Kidney epithelial cell (primary cell): ENCODE results near the gene GNAT2. TPM values are rescaled to one million over a fixed set of nuclear protein-coding genes. Genes with fewer than 3 reads are reported as not detected.
A peak's percentile ranks its signal among the peaks of the same experiment; 100 is the strongest.

Source experiments
- DNase-seq: peaks from one replicate; pipeline ENCODE4 v3.0.0-alpha.2; 2010; ENCODE audit warnings: low read depth
- H3K27me3 ChIP-seq: 2 replicates; pipeline ENCODE4 v1.6.0; 2011; ENCODE audit warnings: low read length; ENCODE audit not compliant: control insufficient read depth, insufficient read depth
- H3K36me3 ChIP-seq: 2 replicates; pipeline ENCODE4 v1.5.1; 2011; ENCODE audit warnings: low read length; ENCODE audit not compliant: control insufficient read depth, insufficient read depth
- H3K4me3 ChIP-seq: 2 replicates; pipeline ENCODE4 v1.5.1; 2011; ENCODE audit warnings: low read depth, mild to moderate bottlenecking, control low read depth, low read length
- CTCF ChIP-seq: IDR thresholded peaks from 2 replicates; pipeline ENCODE4 v1.5.1; 2011; ENCODE audit warnings: mild to moderate bottlenecking, moderate library complexity, low read length, control low read depth, inconsistent platforms; ENCODE audit not compliant: insufficient read depth, poor library complexity, severe bottlenecking
- total RNA-seq: library from RNA; depleted of rRNA; stranded (reverse); fragments of >200 nt; gene quantifications from 2 replicates; pipeline ENCODE4 v1.2.3, GENCODE V29; 2015

The GNAT2 gene
- total RNA-seq, 1 donor from 2014 or later: not detected

GRCh38 chr1:109655615-109656519 lies 36.5 kb upstream of the GNAT2 start, which contains the start of gene GSTM4:
Gene GSTM4 (plus strand): TSS chr1:109656099. CDS start chr1:109656390, 291 bp downstream.
- TF ChIP-seq CTCF: no peak
- Histone ChIP-seq H3K27me3 (no peaks in the 10 kb centered on the region), H3K36me3 (no peaks in the 10 kb centered on the region), H3K4me3 (peak within 1 kb of the TSS; percentile 69)
- DNase-seq: no peak

- no peak for TF ChIP-seq CTCF
- Histone ChIP-seq H3K27me3 (no peaks in the 10 kb centered on the region), H3K36me3 (no peaks in the 10 kb centered on the region), H3K4me3 (no peak overlapping the region)
- no peak for DNase-seq
Observed at GRCh38 chr1:109654519-109654918, 35.1 kb upstream of the GNAT2 start.

- no peak for DNase-seq
- no peaks in the 10 kb centered on the region for H3K36me3 ChIP-seq
- H3K4me3 ChIP-seq: no peak overlapping the region
- TF ChIP-seq CTCF: no peak
- H3K27me3 ChIP-seq: no peaks in the 10 kb centered on the region
Observed at GRCh38 chr1:109653306-109653705, 33.9 kb upstream of the GNAT2 start.

GRCh38 chr1:109652402-109652801 lies 33.0 kb upstream of the GNAT2 start:
- TF ChIP-seq CTCF: no peak
- DNase-seq: no peak
- H3K4me3 ChIP-seq: no peak overlapping the region

GRCh38 chr1:109650609-109651008 lies 31.2 kb upstream of the GNAT2 start:
- Histone ChIP-seq H3K4me3 (no peak overlapping the region), H3K27me3 (no peaks in the 10 kb centered on the region), H3K36me3 (no peaks in the 10 kb centered on the region)
- DNase-seq: no peak
- no peak for TF ChIP-seq CTCF

More at GRCh38 chr1:109652402-109652801, 33.0 kb upstream of the GNAT2 start:
- H3K27me3 ChIP-seq: no peaks in the 10 kb centered on the region
- no peaks in the 10 kb centered on the region for H3K36me3 ChIP-seq
